Measurements from ENCODE around the gene MAGI1.

DNA sequence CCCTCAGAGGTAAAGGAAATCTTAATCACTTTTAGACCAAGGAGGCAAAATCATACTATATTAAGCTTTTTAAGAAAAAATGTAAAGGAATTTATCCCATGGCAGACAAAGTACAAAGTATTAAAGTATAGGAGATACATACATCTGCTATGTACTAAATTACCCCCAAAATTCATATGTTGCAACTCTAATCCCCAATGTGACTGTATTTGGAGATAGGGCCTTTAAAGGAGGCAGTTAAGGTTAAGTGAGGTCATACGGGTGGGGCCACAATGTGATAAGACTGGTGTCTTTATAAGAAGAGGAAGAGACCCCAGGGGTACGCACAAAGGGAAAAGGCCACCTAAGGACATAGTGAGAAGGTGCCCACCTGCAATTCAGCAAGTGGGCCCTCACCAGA, 693.9 kb downstream of the MAGI1 start:
- TF ChIP-seq POLR2A (IDR thresholded peaks at IDR 0.05): no peak
- TF ChIP-seq, protein P1, sequence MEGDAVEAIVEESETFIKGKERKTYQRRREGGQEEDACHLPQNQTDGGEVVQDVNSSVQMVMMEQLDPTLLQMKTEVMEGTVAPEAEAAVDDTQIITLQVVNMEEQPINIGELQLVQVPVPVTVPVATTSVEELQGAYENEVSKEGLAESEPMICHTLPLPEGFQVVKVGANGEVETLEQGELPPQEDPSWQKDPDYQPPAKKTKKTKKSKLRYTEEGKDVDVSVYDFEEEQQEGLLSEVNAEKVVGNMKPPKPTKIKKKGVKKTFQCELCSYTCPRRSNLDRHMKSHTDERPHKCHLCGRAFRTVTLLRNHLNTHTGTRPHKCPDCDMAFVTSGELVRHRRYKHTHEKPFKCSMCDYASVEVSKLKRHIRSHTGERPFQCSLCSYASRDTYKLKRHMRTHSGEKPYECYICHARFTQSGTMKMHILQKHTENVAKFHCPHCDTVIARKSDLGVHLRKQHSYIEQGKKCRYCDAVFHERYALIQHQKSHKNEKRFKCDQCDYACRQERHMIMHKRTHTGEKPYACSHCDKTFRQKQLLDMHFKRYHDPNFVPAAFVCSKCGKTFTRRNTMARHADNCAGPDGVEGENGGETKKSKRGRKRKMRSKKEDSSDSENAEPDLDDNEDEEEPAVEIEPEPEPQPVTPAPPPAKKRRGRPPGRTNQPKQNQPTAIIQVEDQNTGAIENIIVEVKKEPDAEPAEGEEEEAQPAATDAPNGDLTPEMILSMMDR (IDR thresholded peaks at IDR 0.05): no peak
- TF ChIP-seq POLR2AphosphoS5 (IDR thresholded peaks at IDR 0.05): no peak

All from breast epithelium (tissue), 3 donors.